ENCODE results near the gene MUS81. TPM values are rescaled to one million over a fixed set of nuclear protein-coding genes. Genes with fewer than 3 reads are reported as not detected.

MUS81 gene
- total and polyA plus RNA-seq, 5 experiments from 2014 or later = 21.7 to 97.8 (median 26.5) TPM

DNA sequence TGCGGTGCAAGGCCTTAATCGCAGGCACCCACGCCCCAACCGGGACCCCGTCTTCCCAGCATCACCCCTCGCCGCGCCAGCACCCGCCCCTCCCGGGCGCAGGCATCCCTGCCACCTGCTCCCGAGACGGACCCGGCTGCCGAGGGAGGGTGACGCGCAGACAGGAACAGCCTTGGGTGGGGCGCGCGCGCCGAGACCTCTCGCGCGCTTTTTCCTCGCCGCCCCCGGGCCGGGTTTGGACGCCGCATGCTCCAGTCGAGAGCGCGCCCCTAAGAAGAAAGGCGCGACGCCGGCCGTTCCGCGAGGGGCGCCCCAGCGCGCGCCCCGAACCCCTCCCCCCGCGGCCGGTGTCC, 2.8 kb upstream of the MUS81 start:
- H3K9me3 Mint-ChIP-seq = no peaks in the 10 kb centered on the region
- peak; percentile 46 to 82 (median 72) for DNase-seq
- H3K27ac Mint-ChIP-seq = peak overlapping the region in 4 of 10 donors; percentile 43 to 95 (median 94)
- H3K4me3 Mint-ChIP-seq = peak overlapping the region; percentile 61 to 96 (median 92)
- peaks cover 28 to 63% (median 55%) of the 10 kb centered on the region in 4 donors for H3K4me1 Mint-ChIP-seq
- H3K36me3 Mint-ChIP-seq = peaks cover 4 to 42% (median 17%) of the 10 kb centered on the region in 3 donors
- POLR2A ChIA-PET = interaction anchor here (0.6 to 12.6 kb wide), 20 partner anchors 9 to 1627 kb away, joined by 3 to 405 read pairs (median 5); partner anchors contain the start of genes BANF1, C11orf68, CCDC85B and CTSW
- ATAC-seq = no peak
- no peaks in the 10 kb centered on the region for H3K27me3 Mint-ChIP-seq

DNA sequence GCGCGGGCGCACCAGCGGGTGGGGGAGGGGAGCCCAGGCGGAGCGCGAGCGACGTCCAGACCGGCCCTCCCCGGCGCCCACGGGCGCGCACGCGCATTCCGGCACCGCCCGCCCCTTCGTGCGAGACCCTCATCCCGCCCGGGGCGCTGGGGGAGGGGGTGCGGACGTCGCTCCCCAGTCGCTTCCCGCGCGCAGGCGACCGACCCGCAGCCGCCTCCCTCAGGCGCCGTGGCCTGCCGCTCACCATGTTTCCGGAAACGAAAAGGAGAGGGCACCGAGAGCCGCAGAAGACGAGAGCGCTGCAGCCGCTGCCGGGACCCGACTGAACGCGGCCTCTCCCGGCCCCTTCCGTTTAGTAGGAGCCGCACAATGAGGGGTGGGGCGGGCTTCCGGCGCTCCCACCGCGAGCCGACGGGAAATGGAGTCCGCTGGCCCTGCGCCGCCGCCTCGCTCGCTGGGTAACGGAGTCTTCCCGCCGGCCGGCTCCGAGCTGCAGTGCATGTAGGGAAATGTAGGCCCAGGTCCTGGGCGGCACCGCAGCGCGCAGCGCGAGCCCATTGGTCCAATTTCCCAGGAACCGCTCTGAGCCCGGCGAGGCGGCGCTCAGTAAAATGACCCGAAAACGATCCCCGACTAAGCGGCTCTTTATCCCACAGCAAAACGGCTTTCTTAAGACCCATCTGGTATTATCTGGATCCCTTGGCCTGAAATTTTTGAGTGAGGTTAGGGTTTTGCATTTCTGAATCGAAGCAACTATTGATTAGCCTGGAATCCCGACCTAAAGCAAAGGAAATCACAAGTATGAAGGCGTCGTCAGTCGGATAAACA, 2.2 kb upstream of the MUS81 start, which contains the start of gene CFL1:
Gene CFL1, minus strand, starts transcription at position 328 of the 828 bp plus-strand sequence. Its CDS starts 81 bp downstream, at position 247.
- DNase-seq (peak; percentile 90 to 98 (median 96)), ATAC-seq (peak; percentile 62 to 69)
- Mint-ChIP-seq H3K4me3 (peak within 1 kb of the TSS; percentile 91 to 99 (median 96)), H3K4me1 (peaks cover 31 to 66% (median 59%) of the 10 kb centered on the region in 4 donors), H3K27me3 (no peaks in the 10 kb centered on the region), H3K9me3 (no peaks in the 10 kb centered on the region), H3K36me3 (peaks cover 4 to 48% (median 17%) of the 10 kb centered on the region in 3 donors), H3K27ac (peak within 1 kb of the TSS; percentile 79 to 99 (median 96))
- POLR2A ChIA-PET = interaction anchor here (0.5 to 12.6 kb wide), 29 partner anchors 13 to 1628 kb away, joined by 3 to 405 read pairs (median 6); partner anchors contain the start of genes BANF1, C11orf68, CCDC85B and CTSW

DNA sequence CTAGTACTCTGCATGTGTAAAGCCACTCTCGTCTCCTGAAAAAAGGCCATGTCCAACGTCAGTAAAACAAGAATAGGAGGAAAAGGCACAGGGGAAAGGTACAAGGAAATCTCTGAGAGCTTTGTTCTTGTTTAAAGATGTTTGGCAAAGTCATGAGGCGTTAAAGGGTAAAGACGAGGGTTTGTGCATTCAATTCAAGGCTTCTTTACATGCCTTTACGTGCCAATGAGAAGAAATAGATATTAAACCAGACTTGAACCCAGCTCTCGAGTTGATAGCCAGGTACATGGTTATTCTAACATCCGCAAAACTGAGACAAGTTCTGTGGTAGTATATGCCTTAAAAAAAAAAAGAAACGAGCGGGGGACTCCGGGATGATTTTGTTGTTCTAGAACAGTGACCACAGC, 1.5 kb upstream of the MUS81 start:
- POLR2A ChIA-PET = interaction anchor here (0.5 to 12.6 kb wide), 40 partner anchors 9 to 1541 kb away, joined by 3 to 405 read pairs (median 5); partner anchors contain the start of genes BANF1, C11orf68, CCDC85B and CTSW
- no peak for DNase-seq
- Mint-ChIP-seq H3K27ac (peak overlapping the region; percentile 67 to 99 (median 96)), H3K4me1 (peaks cover 31 to 62% (median 57%) of the 10 kb centered on the region in 4 donors), H3K4me3 (peak overlapping the region; percentile 91 to 99 (median 96)), H3K27me3 (no peaks in the 10 kb centered on the region), H3K36me3 (peaks cover 4 to 48% (median 14%) of the 10 kb centered on the region in 3 donors), H3K9me3 (no peaks in the 10 kb centered on the region)
- ATAC-seq = no peak

DNA sequence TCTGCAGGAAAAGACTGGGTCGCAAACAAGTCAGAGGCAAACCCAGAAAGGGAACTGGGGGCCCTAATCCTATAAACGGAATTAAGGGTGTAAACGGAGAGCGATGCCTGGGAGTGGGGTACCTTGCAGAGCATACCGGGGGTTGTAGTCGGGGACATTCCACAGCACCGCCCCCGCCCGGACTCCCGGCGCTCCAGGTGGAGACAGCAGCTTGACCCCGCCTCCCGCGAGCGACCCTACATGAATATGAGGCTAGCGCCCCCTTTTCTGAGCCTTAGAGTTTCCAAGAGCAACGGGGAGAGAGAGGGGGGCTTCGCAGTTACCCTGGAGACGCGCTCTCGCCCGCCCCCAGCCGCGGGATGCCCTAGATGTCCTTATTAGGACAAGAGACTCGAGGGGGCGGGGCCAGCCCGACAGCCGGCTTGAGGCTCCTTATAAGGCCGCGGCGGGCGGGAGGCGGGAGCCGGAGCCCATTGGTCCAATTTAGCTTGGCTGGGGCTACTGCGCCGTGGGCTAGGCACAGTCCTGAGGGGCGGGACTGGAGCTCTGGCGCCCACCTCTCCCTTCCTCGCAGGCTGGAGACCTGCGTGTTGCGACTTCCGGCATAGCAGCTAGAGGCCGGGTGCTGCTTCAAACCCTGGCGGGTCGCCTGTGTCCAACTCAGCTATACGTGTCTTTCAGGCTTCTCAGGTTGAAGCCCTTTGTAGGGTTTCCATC, 980 bp upstream of the MUS81 start:
- POLR2A ChIA-PET = interaction anchor here (0.6 to 12.6 kb wide), 46 partner anchors 7 to 1542 kb away, joined by 3 to 405 read pairs (median 6); partner anchors contain the start of genes BANF1, C11orf68, CCDC85B and CTSW
- Mint-ChIP-seq H3K36me3 (peaks cover 4 to 48% (median 11%) of the 10 kb centered on the region in 3 donors), H3K9me3 (no peaks in the 10 kb centered on the region), H3K27ac (peak overlapping the region; percentile 93 to 99 (median 96)), H3K4me3 (peak overlapping the region; percentile 91 to 99 (median 96)), H3K4me1 (peaks cover 33 to 56% (median 52%) of the 10 kb centered on the region in 4 donors), H3K27me3 (no peaks in the 10 kb centered on the region)
- DNase-seq (peak; percentile 89 to 100 (median 95)), ATAC-seq (peak; percentile 64 to 65)

DNA sequence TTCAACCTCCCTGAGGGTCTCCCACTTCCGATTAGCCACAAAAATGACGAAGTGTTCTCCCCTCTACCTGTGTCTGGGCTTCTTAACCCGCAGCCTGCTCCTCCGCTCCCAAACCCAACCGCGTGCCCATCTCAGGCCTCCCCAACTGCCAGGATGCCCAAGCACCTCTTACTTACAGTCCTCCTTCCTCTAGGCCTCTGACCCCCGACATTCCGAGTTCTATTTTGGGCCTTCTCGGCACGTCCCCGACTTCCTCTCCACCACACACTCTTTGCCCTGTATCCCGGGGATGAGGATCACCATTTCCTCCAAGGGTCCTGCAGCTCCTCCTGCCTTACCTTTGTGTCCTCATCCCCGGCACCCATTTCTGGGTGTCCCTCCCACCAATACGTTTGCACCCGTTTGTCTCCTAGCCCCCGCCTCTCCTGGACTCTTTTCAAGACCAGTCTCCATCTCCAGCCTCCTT, 388 bp upstream of the MUS81 start:
- H3K4me3 Mint-ChIP-seq = peak overlapping the region; percentile 91 to 99 (median 96)
- no peaks in the 10 kb centered on the region for H3K9me3 Mint-ChIP-seq
- H3K4me1 Mint-ChIP-seq = peaks cover 28 to 50% (median 46%) of the 10 kb centered on the region in 4 donors
- peak overlapping the region; percentile 93 to 99 (median 96) for H3K27ac Mint-ChIP-seq
- ATAC-seq = peak; percentile 0 to 3
- peak in 1 of 10 donors; percentile 18 for DNase-seq
- peaks cover 0 to 47% (median 8%) of the 10 kb centered on the region in 3 donors for H3K36me3 Mint-ChIP-seq
- H3K27me3 Mint-ChIP-seq = no peaks in the 10 kb centered on the region
- POLR2A ChIA-PET = interaction anchor here (0.6 to 12.6 kb wide), 44 partner anchors 8 to 1542 kb away, joined by 3 to 405 read pairs (median 7); partner anchors contain the start of genes BANF1, C11orf68, CCDC85B and CTSW

DNA sequence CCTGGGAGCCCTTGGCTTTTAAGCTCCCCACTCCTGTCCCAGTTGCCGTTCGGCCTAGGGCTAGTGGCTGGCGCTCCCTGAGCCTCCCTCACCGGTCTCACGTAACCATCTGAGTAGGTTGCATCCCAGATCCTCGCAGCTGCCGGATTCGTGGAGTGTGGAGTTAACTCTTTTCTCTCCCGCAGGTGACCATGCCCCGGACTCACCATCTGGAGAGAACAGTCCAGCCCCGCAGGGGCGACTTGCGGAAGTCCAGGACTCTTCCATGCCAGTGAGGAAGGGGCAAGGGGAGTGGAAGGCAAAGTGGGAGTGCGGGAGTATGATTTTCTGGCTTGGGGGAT, 902 bp downstream of the MUS81 start:
- H3K27me3 Mint-ChIP-seq = no peaks in the 10 kb centered on the region
- H3K36me3 Mint-ChIP-seq = peaks cover 0 to 46% (median 5%) of the 10 kb centered on the region in 3 donors
- peak overlapping the region; percentile 86 to 99 (median 96) for H3K4me3 Mint-ChIP-seq
- DNase-seq (no peak), ATAC-seq (no peak)
- no peaks in the 10 kb centered on the region for H3K9me3 Mint-ChIP-seq
- H3K27ac Mint-ChIP-seq = peak overlapping the region; percentile 72 to 99 (median 87)
- H3K4me1 Mint-ChIP-seq = peaks cover 30 to 42% (median 35%) of the 10 kb centered on the region in 4 donors
- POLR2A ChIA-PET = interaction anchor here (0.7 to 12.6 kb wide), 13 partner anchors 10 to 247 kb away, joined by 3 to 405 read pairs (median 17); partner anchors contain the start of genes C11orf68, CCDC85B, CTSW and EFEMP2

DNA sequence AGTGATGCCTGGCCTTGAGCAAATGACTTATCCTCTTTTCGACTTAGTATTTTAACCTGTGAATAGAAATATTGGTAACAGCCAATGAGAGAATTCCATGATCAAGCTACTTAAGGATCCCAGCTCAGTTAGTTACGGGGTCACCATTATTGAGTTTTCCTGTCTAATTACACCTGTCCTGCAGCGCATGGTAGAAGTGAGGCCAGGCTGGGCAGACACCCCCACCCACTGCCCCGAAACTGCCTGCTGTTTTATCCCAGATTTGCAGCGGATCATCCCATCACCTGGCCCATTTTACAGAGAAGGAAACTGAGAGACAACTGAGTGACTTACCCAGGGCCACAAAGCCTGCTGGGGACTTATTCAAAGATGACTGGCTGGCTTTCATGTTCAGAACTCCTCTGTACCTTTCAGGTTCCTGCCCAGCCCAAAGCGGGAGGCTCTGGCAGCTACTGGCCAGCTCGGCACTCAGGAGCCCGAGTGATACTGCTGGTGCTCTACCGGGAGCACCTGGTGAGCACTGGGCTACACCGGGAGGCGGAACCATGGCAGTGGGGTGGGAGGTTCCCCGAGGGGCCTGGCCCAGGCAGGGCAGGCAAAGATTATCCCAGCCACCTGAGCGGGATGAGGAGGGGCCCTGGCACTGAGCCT, 1.4 kb downstream of the MUS81 start:
- Mint-ChIP-seq H3K4me3 (peak overlapping the region; percentile 86 to 99 (median 96)), H3K4me1 (peaks cover 26 to 36% (median 31%) of the 10 kb centered on the region in 4 donors), H3K36me3 (peaks cover 0 to 43% (median 4%) of the 10 kb centered on the region in 3 donors), H3K27ac (peak overlapping the region in 9 of 10 donors; percentile 19 to 99 (median 89)), H3K27me3 (no peaks in the 10 kb centered on the region), H3K9me3 (no peaks in the 10 kb centered on the region)
- ATAC-seq (no peak), DNase-seq (peak in 1 of 10 donors; percentile 60)
- POLR2A ChIA-PET = interaction anchor here (0.9 to 12.6 kb wide), 8 partner anchors 9 to 222 kb away, joined by 3 to 405 read pairs (median 10); partner anchors contain the start of genes CCDC85B, CTSW, EFEMP2 and FIBP

DNA sequence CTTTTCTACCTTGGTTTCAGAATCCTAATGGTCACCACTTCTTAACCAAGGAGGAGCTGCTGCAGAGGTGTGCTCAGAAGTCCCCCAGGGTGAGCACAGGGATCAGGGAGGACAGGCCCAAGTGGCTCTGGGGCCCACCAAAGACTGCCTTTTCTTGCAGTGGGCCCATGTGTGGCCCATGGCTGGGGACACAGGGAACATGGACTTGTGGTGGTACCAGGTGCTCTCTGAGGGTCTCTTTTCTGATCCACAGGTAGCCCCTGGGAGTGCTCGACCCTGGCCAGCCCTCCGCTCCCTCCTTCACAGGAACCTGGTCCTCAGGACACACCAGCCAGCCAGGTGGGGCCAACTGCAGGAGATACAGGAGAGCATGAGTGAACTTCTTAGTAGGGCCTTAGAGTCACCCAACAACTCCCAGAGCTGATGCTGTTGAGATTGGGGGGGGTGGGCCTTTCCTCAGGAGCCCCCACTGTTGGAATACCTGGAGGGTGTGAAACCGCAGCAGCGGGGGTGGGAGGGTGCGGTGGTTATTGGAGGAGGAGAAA, 2.0 kb downstream of the MUS81 start:
- Mint-ChIP-seq H3K9me3 (no peaks in the 10 kb centered on the region), H3K4me3 (peak overlapping the region in 8 of 10 donors; percentile 13 to 96 (median 50)), H3K36me3 (peaks cover 0 to 47% (median 2%) of the 10 kb centered on the region in 3 donors), H3K27ac (peak overlapping the region in 4 of 10 donors; percentile 27 to 76 (median 60)), H3K27me3 (no peaks in the 10 kb centered on the region), H3K4me1 (peaks cover 24 to 38% (median 30%) of the 10 kb centered on the region in 4 donors)
- POLR2A ChIA-PET = interaction anchor here (7.6 to 12.6 kb wide), 2 partner anchors 9 to 24 kb away, joined by 187 to 405 read pairs; partner anchors contain the start of genes CCDC85B, CTSW, EFEMP2 and FIBP
- DNase-seq (no peak), ATAC-seq (no peak)

DNA sequence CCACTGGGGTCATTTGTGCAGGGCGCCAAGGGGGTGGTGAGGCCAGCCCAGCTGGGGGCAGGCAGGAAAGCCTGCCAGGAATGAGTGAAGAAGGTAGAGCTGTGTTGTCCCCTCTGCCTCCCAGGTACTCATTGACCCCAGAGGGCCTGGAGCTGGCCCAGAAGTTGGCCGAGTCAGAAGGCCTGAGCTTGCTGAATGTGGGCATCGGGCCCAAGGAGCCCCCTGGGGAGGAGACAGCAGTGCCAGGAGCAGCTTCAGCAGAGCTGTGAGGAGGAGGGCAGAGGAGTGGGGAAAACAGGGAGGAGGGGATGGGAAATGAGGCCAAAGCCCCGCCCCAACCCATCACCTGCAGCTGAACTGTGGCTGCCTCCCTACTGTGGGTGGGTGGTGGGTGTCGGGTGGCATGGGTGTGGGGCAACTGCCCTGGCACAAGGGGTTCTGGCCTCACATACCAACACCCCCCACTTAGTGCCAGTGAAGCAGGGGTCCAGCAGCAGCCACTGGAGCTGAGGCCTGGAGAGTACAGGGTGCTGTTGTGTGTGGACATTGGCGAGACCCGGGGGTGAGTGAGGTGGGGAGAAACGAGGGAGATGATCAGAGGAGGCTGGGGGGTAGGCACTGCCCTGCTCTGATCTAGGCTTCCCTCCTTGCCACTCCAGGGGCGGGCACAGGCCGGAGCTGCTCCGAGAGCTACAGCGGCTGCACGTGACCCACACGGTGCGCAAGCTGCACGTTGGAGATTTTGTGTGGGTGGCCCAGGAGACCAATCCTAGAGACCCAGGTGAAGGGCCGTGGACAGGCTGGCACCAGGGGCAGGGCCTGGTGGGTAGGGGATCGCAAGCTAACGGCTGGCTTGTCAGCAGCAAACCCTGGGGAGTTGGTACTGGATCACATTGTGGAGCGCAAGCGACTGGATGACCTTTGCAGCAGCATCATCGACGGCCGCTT, 3.0 kb downstream of the MUS81 start:
- DNase-seq (peak in 1 of 10 donors; percentile 17), ATAC-seq (no peak)
- peak overlapping the region in 6 of 10 donors; percentile 3 to 76 (median 28) for H3K27ac Mint-ChIP-seq
- peaks cover 0 to 49% (median 2%) of the 10 kb centered on the region in 3 donors for H3K36me3 Mint-ChIP-seq
- POLR2A ChIA-PET = interaction anchor here (7.6 to 12.6 kb wide), 2 partner anchors 8 to 23 kb away, joined by 187 to 405 read pairs; partner anchors contain the start of genes CCDC85B, CTSW, EFEMP2 and FIBP
- H3K4me1 Mint-ChIP-seq = peaks cover 24 to 38% (median 35%) of the 10 kb centered on the region in 4 donors
- peak overlapping the region in 4 of 10 donors; percentile 25 to 55 (median 43) for H3K4me3 Mint-ChIP-seq
- no peaks in the 10 kb centered on the region for H3K9me3 Mint-ChIP-seq
- H3K27me3 Mint-ChIP-seq = no peaks in the 10 kb centered on the region

Measured in naive thymus-derived CD8-positive, alpha-beta T cell (primary cell).